Measurements from ENCODE around the gene ADGRB2. TPM values are rescaled to one million over a fixed set of nuclear protein-coding genes. Genes with fewer than 3 reads are reported as not detected.

Gene ADGRB2
- total RNA-seq, 1 donor from 2014 or later: 7.1 TPM

- Mint-ChIP-seq H3K27me3 (ENCODE audit: insufficient read depth, low read depth) (peaks cover 5% of the 10 kb centered on the region), H3K4me3 (peak overlapping the region; percentile 88), H3K9me3 (no peaks in the 10 kb centered on the region), H3K36me3 (no peaks in the 10 kb centered on the region), H3K27ac (peak overlapping the region; percentile 91), H3K4me1 (peaks cover 35% of the 10 kb centered on the region)
- no peaks in the 10 kb centered on the region for H3K9me3 ChIP-seq (ENCODE audit: low read depth)
- no peak overlapping the region for H3K9ac ChIP-seq
- H3K4me2 ChIP-seq: no peak overlapping the region
- DNase-seq (ENCODE audit: low spot score): no peak
- TF ChIP-seq EZH2 (IDR thresholded peaks at IDR 0.05) (no peak), CTCF (IDR thresholded peaks at IDR 0.05) (no peak), EZH2phosphoT487 (IDR thresholded peaks at IDR 0.05) (no peak)
- peaks cover 6% of the 10 kb centered on the region for H3K4me1 ChIP-seq
- H3K79me2 ChIP-seq (ENCODE audit: low read depth): no peaks in the 10 kb centered on the region
- H3K36me3 ChIP-seq: no peaks in the 10 kb centered on the region
- no peak overlapping the region for H3K4me3 ChIP-seq
- no peak overlapping the region for H2AFZ ChIP-seq (replicated peaks)
- no peaks in the 10 kb centered on the region for H4K20me1 ChIP-seq (ENCODE audit: low read depth)
- no peaks in the 10 kb centered on the region for H3K27me3 ChIP-seq
- no peak overlapping the region for H3K27ac ChIP-seq
- H3F3A ChIP-seq (ENCODE audit: low read depth): peaks cover 18% of the 10 kb centered on the region
Measured at GRCh38 chr1:31790140-31790539, 26.0 kb upstream of the ADGRB2 start.

- Histone ChIP-seq H3K9ac (no peak overlapping the region), H3K27me3 (no peaks in the 10 kb centered on the region), H3K79me2 (ENCODE audit: low read depth) (no peaks in the 10 kb centered on the region), H3F3A (ENCODE audit: low read depth) (peaks cover 18% of the 10 kb centered on the region), H3K36me3 (no peaks in the 10 kb centered on the region), H4K20me1 (ENCODE audit: low read depth) (no peaks in the 10 kb centered on the region), H3K4me2 (peak overlapping the region; percentile 91), H3K4me1 (peaks cover 6% of the 10 kb centered on the region), H2AFZ (replicated peaks) (peak overlapping the region; percentile 85), H3K27ac (no peak overlapping the region), H3K4me3 (peak overlapping the region; percentile 63), H3K9me3 (ENCODE audit: low read depth) (no peaks in the 10 kb centered on the region)
- TF ChIP-seq CTCF (IDR thresholded peaks at IDR 0.05): peak; percentile 92
- no peak for TF ChIP-seq EZH2phosphoT487 (IDR thresholded peaks at IDR 0.05)
- H3K4me1 Mint-ChIP-seq: peaks cover 40% of the 10 kb centered on the region
- no peaks in the 10 kb centered on the region for H3K36me3 Mint-ChIP-seq
- no peaks in the 10 kb centered on the region for H3K9me3 Mint-ChIP-seq
- H3K27ac Mint-ChIP-seq: peak overlapping the region; percentile 94
- DNase-seq (ENCODE audit: low spot score): peak; percentile 95
- peak overlapping the region; percentile 88 for H3K4me3 Mint-ChIP-seq
- H3K27me3 Mint-ChIP-seq (ENCODE audit: insufficient read depth, low read depth): peaks cover 9% of the 10 kb centered on the region
Measured at GRCh38 chr1:31789259-31790065, 25.3 kb upstream of the ADGRB2 start.

GRCh38 chr1:31788825-31789256, 24.7 kb upstream of the ADGRB2 start:
- DNase-seq (ENCODE audit: low spot score): no peak
- Histone ChIP-seq H3F3A (ENCODE audit: low read depth) (peaks cover 19% of the 10 kb centered on the region), H4K20me1 (ENCODE audit: low read depth) (no peaks in the 10 kb centered on the region), H3K79me2 (ENCODE audit: low read depth) (no peaks in the 10 kb centered on the region), H3K4me2 (peak overlapping the region; percentile 91), H3K4me3 (peak overlapping the region; percentile 63), H3K27me3 (no peaks in the 10 kb centered on the region), H2AFZ (replicated peaks) (peak overlapping the region; percentile 85), H3K27ac (no peak overlapping the region), H3K9ac (no peak overlapping the region), H3K9me3 (ENCODE audit: low read depth) (no peaks in the 10 kb centered on the region), H3K36me3 (no peaks in the 10 kb centered on the region), H3K4me1 (peaks cover 6% of the 10 kb centered on the region)
- Mint-ChIP-seq H3K9me3 (no peaks in the 10 kb centered on the region), H3K36me3 (no peaks in the 10 kb centered on the region), H3K27me3 (ENCODE audit: insufficient read depth, low read depth) (peaks cover 9% of the 10 kb centered on the region), H3K27ac (peak overlapping the region; percentile 60), H3K4me1 (peaks cover 45% of the 10 kb centered on the region), H3K4me3 (peak overlapping the region; percentile 88)
- TF ChIP-seq EZH2phosphoT487 (IDR thresholded peaks at IDR 0.05) (no peak), EZH2 (IDR thresholded peaks at IDR 0.05) (no peak), CTCF (IDR thresholded peaks at IDR 0.05) (no peak)
